SIG-M5 (cell line): Measurements from ENCODE around the gene GHRL.

Experiments
- DNase-seq: peaks from one replicate; lab custom pipeline; 2025; lab: John Stamatoyannopoulos, UW

The GHRL gene

DNA sequence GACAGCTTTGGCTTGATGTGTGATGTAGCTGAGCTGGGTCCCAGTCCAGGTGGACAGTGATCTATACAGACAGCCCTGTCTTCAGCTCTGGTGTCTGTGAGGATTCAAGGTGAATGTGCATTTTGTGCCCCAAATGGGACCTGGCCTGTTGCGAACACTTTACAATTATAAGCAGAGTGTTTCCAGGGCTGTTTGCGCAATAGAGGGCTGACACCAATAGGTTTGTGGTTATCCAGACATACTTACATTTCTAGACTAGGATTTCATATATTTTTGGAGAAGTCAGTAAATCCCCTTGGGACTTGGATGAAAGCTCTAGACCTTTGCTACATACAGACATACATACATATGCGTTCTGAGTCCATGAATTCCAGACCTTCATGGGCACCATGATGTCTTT lies 48.7 kb downstream of the GHRL start:
- DNase-seq, result no peak

GRCh38 chr3:10242182-10243065 lies 50.3 kb downstream of the GHRL start:
- peak; percentile 53 for DNase-seq

DNA sequence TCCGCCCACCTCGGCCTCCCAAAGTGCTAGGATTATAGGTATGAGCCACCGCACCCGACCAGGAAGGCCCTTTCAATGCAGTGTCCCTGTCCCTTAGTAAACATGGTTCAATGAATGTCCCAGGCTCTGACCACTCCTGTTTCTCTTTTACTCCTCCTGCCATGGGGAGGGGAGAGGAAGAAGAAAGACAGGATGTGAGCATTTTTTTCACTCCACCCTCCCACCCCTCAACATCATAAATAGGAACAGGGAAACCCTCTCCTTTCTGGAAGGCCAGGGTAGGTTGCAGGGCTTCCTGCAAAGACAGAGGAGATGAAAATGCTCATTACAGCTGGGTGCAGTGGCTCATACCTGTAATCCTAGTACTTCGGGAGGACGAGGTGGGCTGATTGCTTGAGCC lies 51.9 kb downstream of the GHRL start:
- DNase-seq, result no peak

GRCh38 chr3:10238345-10239183 lies 54.2 kb downstream of the GHRL start:
- DNase-seq, result no peak
